ENCODE results near the gene SACM1L. TPM values are rescaled to one million over a fixed set of nuclear protein-coding genes. Genes with fewer than 3 reads are reported as not detected.

The SACM1L gene
- total RNA-seq, 1 donor from 2014 or later, result 19.8 TPM

DNA sequence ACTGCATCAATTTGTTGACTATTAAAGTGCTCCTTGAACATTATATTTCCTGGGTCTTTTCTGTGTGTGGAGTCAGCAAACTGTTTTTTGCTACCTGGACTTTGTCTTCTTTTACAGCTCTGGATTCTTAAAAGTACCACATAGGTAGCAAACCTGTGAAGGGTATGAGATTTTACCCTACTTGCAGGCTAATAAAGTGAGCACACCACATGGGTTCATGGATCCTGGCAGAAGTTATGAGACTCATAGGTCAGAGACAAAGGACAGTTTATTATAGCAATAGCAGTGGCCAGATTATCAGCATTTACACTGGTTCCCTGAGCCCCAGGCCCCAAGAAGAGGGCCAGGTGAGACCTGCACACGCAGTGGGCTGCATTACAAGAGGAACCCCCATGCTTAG lies 8.0 kb upstream of the SACM1L start:
- DNase-seq (ENCODE audit: low read depth), result no peak
- H3K4me3 ChIP-seq (ENCODE audit: low read depth, low read length), result no peak overlapping the region
- no peaks in the 10 kb centered on the region for H3K27me3 ChIP-seq (ENCODE audit: control insufficient read depth, insufficient read depth, low read length)
- no peaks in the 10 kb centered on the region for H3K36me3 ChIP-seq (ENCODE audit: control insufficient read depth, insufficient read depth, low read length)
- TF ChIP-seq, protein P1, sequence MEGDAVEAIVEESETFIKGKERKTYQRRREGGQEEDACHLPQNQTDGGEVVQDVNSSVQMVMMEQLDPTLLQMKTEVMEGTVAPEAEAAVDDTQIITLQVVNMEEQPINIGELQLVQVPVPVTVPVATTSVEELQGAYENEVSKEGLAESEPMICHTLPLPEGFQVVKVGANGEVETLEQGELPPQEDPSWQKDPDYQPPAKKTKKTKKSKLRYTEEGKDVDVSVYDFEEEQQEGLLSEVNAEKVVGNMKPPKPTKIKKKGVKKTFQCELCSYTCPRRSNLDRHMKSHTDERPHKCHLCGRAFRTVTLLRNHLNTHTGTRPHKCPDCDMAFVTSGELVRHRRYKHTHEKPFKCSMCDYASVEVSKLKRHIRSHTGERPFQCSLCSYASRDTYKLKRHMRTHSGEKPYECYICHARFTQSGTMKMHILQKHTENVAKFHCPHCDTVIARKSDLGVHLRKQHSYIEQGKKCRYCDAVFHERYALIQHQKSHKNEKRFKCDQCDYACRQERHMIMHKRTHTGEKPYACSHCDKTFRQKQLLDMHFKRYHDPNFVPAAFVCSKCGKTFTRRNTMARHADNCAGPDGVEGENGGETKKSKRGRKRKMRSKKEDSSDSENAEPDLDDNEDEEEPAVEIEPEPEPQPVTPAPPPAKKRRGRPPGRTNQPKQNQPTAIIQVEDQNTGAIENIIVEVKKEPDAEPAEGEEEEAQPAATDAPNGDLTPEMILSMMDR (IDR thresholded peaks at IDR 0.05; ENCODE audit: insufficient read depth, low read length, poor library complexity, severe bottlenecking), result no peak

DNA sequence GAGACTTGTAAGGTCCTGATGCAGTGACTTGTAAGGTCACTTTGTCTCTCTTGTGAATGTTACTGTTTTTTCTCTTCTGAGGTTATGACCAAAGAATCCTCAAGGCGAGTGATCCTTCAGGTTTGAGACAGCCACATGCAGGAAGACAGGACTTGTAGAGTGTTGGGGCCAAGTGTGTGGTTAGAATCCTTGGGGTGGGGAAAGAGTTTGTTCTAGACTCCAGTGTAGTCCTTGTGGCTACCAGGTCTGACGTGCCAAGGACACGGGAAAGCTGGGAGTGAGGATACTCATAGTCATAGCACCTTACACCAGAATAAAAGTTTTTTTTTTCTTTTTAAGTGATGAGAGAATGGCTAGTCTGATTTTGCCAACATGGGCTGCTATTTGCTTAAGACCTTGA lies 7.3 kb upstream of the SACM1L start:
- Histone ChIP-seq H3K4me3 (ENCODE audit: low read depth, low read length) (no peak overlapping the region), H3K27me3 (ENCODE audit: control insufficient read depth, insufficient read depth, low read length) (no peaks in the 10 kb centered on the region), H3K36me3 (ENCODE audit: control insufficient read depth, insufficient read depth, low read length) (no peaks in the 10 kb centered on the region)
- no peak for DNase-seq (ENCODE audit: low read depth)
- TF ChIP-seq, protein P1 (IDR thresholded peaks at IDR 0.05; ENCODE audit: insufficient read depth, low read length, poor library complexity, severe bottlenecking), result no peak

DNA sequence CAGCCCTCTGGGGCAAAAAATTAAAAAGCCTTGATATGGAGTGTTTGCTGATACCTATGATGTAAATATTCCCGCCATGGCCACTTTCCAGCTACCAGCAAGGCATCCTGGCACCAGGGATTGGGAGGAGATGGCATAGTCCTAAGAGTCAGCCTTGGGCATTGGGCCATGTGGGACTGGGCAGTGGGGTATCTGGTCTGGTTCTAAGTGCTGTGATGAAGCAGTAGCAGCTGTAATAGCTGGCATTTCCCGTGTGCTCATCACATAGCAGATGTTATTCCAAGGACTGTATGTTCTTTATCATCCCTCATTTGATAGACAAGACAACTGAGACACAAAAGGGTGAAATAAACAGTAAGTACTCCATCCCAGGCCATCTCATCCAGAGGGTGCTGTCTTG lies 6.9 kb upstream of the SACM1L start:
- Histone ChIP-seq H3K27me3 (ENCODE audit: control insufficient read depth, insufficient read depth, low read length) (no peaks in the 10 kb centered on the region), H3K4me3 (ENCODE audit: low read depth, low read length) (no peak overlapping the region), H3K36me3 (ENCODE audit: control insufficient read depth, insufficient read depth, low read length) (no peaks in the 10 kb centered on the region)
- no peak for DNase-seq (ENCODE audit: low read depth)
- TF ChIP-seq, protein P1 (IDR thresholded peaks at IDR 0.05; ENCODE audit: insufficient read depth, low read length, poor library complexity, severe bottlenecking), result no peak

DNA sequence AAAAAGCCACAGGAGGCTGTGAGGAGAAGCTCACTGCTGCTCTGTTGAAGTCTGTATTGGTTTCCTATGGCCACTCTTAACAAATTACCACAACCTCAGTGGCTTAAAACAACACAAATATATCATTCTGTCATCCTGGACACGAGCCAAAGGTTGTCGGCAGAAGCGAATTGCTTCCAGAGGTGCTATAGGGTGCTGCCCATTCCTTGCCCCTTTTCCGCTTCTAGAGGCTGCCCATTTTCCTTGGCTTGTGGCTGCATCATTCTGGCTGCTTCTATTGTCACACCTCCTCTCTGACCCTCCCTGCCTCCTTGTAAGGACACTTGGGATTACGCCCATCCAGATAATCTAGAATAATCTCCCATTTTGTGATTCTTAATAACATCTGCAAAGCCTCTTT lies 6.4 kb upstream of the SACM1L start:
- Histone ChIP-seq H3K36me3 (ENCODE audit: control insufficient read depth, insufficient read depth, low read length) (no peaks in the 10 kb centered on the region), H3K4me3 (ENCODE audit: low read depth, low read length) (no peak overlapping the region), H3K27me3 (ENCODE audit: control insufficient read depth, insufficient read depth, low read length) (no peaks in the 10 kb centered on the region)
- TF ChIP-seq, protein P1 (IDR thresholded peaks at IDR 0.05; ENCODE audit: insufficient read depth, low read length, poor library complexity, severe bottlenecking), result no peak
- DNase-seq (ENCODE audit: low read depth), result no peak

DNA sequence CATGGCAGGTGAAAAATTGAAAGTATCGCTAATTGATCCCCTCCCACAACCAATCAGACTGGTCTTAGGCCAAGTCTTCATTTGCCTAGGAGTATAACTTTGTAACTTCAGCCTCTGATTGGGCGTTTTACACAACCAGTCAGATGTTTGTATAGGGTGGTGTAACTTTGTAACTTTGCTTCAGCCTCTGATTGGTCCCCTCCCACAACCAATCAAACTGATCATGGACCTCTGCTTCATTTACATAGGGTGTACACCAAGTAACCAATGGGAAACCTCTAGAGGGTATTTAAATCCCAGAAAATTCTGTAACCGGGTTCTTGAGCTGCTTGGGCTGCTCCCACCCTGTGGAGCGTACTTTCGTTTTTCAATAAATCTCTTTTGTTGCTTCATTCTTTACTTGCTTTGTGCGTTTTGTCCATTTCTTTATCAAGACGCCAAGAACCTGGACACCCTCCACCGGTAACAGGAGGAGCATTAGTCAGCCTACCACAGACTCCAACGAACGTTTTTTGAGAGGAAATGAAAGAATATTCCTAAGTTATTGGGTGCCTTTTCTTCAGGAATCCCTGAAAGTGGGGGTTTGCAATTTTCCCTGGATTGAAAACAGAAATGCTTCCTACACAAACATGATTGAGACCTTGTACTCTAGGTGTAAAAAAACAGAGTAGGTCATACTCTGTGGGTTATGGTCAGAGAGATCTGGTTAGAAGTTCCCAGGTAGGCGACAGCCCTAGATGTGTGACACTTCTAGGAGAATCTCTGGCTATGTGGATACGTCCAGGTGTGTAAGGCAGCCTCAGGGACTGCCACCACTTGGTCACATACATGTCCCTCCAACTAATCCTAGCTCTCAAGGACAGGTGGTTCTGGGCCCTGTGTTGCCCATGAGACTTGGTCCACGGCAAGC lies 5.5 kb upstream of the SACM1L start:
- TF ChIP-seq, protein P1 (IDR thresholded peaks at IDR 0.05; ENCODE audit: insufficient read depth, low read length, poor library complexity, severe bottlenecking), result no peak
- DNase-seq (ENCODE audit: low read depth), result no peak
- Histone ChIP-seq H3K4me3 (ENCODE audit: low read depth, low read length) (no peak overlapping the region), H3K27me3 (ENCODE audit: control insufficient read depth, insufficient read depth, low read length) (no peaks in the 10 kb centered on the region), H3K36me3 (ENCODE audit: control insufficient read depth, insufficient read depth, low read length) (no peaks in the 10 kb centered on the region)
